Fibroblast of skin of right quadriceps (primary cell): Measurements from ENCODE around the gene LGALS1.
"Not testable (repeated sequence)": the region's sequence is repeated elsewhere in the genome, so short reads cannot be mapped to it uniquely, and the experiment has no call there.

Experiments
- DNase-seq: peaks from one replicate; pipeline ENCODE4 v3.0.0-alpha.2; 2013

Gene LGALS1

GRCh38 chr22:37639771-37640590, 35.5 kb upstream of the LGALS1 start:
- DNase-seq, result no peak

GRCh38 chr22:37640591-37641560, 34.6 kb upstream of the LGALS1 start:
- DNase-seq, result no peak

- no peak for DNase-seq
Measured at GRCh38 chr22:37641561-37641949, 33.9 kb upstream of the LGALS1 start.

GRCh38 chr22:37643225-37643847, 32.1 kb upstream of the LGALS1 start:
- DNase-seq, result peak; percentile 59

- DNase-seq, result no peak
Measured at GRCh38 chr22:37647317-37647716, 28.1 kb upstream of the LGALS1 start.

GRCh38 chr22:37647928-37648327, 27.5 kb upstream of the LGALS1 start:
- no peak for DNase-seq

GRCh38 chr22:37650463-37651136, 24.8 kb upstream of the LGALS1 start:
- DNase-seq, result no peak

- DNase-seq, result no peak
Measured at GRCh38 chr22:37654563-37655251, 20.7 kb upstream of the LGALS1 start.

- DNase-seq, result no peak
Measured at GRCh38 chr22:37655252-37655563, 20.2 kb upstream of the LGALS1 start.

GRCh38 chr22:37656583-37656982, 18.9 kb upstream of the LGALS1 start:
- not testable (repeated sequence) for DNase-seq

GRCh38 chr22:37657590-37658132, 17.8 kb upstream of the LGALS1 start:
- no peak for DNase-seq

- DNase-seq, result peak; percentile 100
Measured at GRCh38 chr22:37658133-37659065, 17.0 kb upstream of the LGALS1 start, which contains the start of gene PDXP. TSS of gene PDXP (plus strand) at chr22:37658723. CDS start at chr22:37658783, 60 bp downstream.

GRCh38 chr22:37659066-37659896, 16.2 kb upstream of the LGALS1 start:
- no peak for DNase-seq

GRCh38 chr22:37659897-37660708, 15.3 kb upstream of the LGALS1 start:
- DNase-seq, result no peak

GRCh38 chr22:37660709-37661045, 14.8 kb upstream of the LGALS1 start:
- DNase-seq, result no peak

GRCh38 chr22:37661160-37661924, 14.1 kb upstream of the LGALS1 start:
- DNase-seq, result peak; percentile 83

GRCh38 chr22:37662039-37662438, 13.4 kb upstream of the LGALS1 start:
- no peak for DNase-seq

GRCh38 chr22:37663521-37664140, 11.8 kb upstream of the LGALS1 start:
- no peak for DNase-seq
